ENCODE measurements around the gene KRT4. TPM values are rescaled to one million over a fixed set of nuclear protein-coding genes. Genes with fewer than 3 reads are reported as not detected.

KRT4 gene
- total and polyA plus RNA-seq, 2 experiments from 2014 or later = not detected

DNA sequence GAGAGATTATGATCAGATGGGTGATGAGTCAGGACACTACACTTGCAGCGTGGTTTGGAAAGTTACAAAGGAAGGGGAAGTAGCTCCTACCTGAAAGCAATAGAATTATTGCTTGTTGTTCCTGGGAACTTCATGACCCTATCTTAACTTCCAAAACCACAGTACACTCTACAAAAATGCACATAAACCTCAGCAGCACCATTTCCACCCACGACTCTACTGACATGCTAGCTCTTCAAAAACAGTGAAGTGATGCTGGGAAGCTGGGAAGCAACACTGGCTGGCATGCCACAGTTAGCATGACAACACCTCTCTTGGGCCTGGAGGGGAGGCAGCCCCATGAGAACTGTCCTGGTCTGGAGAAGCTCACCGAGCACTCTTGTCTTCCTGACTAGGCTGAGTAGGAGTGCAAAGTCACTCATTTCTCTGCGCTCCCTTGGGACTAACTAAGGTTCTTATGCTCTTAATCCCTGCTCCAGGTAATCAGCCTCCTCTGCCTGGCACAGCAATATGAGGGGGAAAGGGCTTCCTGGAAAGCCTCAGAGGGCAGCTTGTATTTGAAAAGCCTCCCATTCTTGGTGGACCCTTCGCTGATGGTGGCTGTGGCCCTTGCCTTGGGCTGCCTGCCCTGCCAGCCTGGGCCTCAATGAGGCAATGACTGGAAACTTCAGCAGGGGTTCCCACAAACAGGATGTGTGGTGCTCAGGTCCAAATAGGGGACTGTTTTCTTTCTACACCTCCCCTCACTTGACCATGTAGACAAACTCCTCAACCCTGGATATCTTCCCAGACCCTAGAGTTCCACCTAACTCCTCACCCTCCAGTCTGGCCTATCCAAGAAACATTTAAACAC lies 19.2 kb downstream of the KRT4 start:
- ATAC-seq (no peak), DNase-seq (ENCODE audit: low spot score) (no peak)
- peaks cover 6% of the 10 kb centered on the region for H3K4me1 ChIP-seq (ENCODE audit: insufficient read depth)
- Mint-ChIP-seq H3K27me3 (ENCODE audit: insufficient read depth, low read depth, poor library complexity) (peaks cover 13% of the 10 kb centered on the region), H3K36me3 (ENCODE audit: low read depth) (no peaks in the 10 kb centered on the region), H3K9me3 (no peaks in the 10 kb centered on the region), H3K4me1 (peaks cover 9% of the 10 kb centered on the region), H3K4me3 (no peak overlapping the region), H3K27ac (no peak overlapping the region)
- H3F3A ChIP-seq (replicated peaks; ENCODE audit: low read depth) = no peaks in the 10 kb centered on the region
- H3K27me3 ChIP-seq (ENCODE audit: insufficient read depth) = no peaks in the 10 kb centered on the region
- no peaks in the 10 kb centered on the region for H4K20me1 ChIP-seq (replicated peaks; ENCODE audit: insufficient read depth)
- H3K9me2 ChIP-seq (ENCODE audit: insufficient read depth) = peaks cover 7% of the 10 kb centered on the region
- TF ChIP-seq, protein P1, sequence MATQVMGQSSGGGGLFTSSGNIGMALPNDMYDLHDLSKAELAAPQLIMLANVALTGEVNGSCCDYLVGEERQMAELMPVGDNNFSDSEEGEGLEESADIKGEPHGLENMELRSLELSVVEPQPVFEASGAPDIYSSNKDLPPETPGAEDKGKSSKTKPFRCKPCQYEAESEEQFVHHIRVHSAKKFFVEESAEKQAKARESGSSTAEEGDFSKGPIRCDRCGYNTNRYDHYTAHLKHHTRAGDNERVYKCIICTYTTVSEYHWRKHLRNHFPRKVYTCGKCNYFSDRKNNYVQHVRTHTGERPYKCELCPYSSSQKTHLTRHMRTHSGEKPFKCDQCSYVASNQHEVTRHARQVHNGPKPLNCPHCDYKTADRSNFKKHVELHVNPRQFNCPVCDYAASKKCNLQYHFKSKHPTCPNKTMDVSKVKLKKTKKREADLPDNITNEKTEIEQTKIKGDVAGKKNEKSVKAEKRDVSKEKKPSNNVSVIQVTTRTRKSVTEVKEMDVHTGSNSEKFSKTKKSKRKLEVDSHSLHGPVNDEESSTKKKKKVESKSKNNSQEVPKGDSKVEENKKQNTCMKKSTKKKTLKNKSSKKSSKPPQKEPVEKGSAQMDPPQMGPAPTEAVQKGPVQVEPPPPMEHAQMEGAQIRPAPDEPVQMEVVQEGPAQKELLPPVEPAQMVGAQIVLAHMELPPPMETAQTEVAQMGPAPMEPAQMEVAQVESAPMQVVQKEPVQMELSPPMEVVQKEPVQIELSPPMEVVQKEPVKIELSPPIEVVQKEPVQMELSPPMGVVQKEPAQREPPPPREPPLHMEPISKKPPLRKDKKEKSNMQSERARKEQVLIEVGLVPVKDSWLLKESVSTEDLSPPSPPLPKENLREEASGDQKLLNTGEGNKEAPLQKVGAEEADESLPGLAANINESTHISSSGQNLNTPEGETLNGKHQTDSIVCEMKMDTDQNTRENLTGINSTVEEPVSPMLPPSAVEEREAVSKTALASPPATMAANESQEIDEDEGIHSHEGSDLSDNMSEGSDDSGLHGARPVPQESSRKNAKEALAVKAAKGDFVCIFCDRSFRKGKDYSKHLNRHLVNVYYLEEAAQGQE (IDR thresholded peaks at IDR 0.05; ENCODE audit: unreplicated experiment) = no peak
- TF ChIP-seq EZH2 (IDR thresholded peaks at IDR 0.05; ENCODE audit: low read depth, unreplicated experiment) (no peak), POLR2AphosphoS5 (IDR thresholded peaks at IDR 0.05; ENCODE audit: low read depth) (no peak), STAT1 (IDR thresholded peaks at IDR 0.05; ENCODE audit: unreplicated experiment) (no peak), CREB1 (CRISPR knock-in tag; IDR thresholded peaks at IDR 0.05; ENCODE audit: low read depth) (no peak), ZNF114 (CRISPR knock-in tag; IDR thresholded peaks at IDR 0.05) (no peak), JUNB (IDR thresholded peaks at IDR 0.05; ENCODE audit: unreplicated experiment) (no peak), ZNF331 (CRISPR knock-in tag; IDR thresholded peaks at IDR 0.05; ENCODE audit: low read depth) (no peak), CTCF (conservative IDR thresholded peaks at IDR 0.05; ENCODE audit: low read depth in 2 of 2) (no peak), EZH2phosphoT487 (IDR thresholded peaks at IDR 0.05; ENCODE audit: unreplicated experiment) (no peak), ETS1 (IDR thresholded peaks at IDR 0.05) (no peak), ZNF462 (CRISPR knock-in tag; IDR thresholded peaks at IDR 0.05) (no peak), NANOG (IDR thresholded peaks at IDR 0.05; ENCODE audit: borderline replicate concordance) (no peak)
- H3K36me3 ChIP-seq (ENCODE audit: insufficient read depth) = no peaks in the 10 kb centered on the region
- H3K27ac ChIP-seq (ENCODE audit: low read depth) = no peak overlapping the region
- H2AFZ ChIP-seq = no peak overlapping the region
- no peak overlapping the region for H3K4me3 ChIP-seq
- no peaks in the 10 kb centered on the region for H3K79me2 ChIP-seq (replicated peaks; ENCODE audit: insufficient read depth)
- H3K4me2 ChIP-seq = no peak overlapping the region
